SK-N-SH treated with all-trans-retinoic acid at 6 μM for 48 hours (cell line): ENCODE data around the gene FGD3.

Experiments
- ATAC-seq: fragments of 200-7000 bp; cut with Tn5 transposase; 3 replicates; pipeline ENCODE4 v1.9.1; 2020; ENCODE audit warnings: mild to moderate bottlenecking, moderate library complexity
- ARNTL ChIP-seq: fragments of 450-650 bp; formaldehyde crosslinking; IDR thresholded peaks from 2 replicates; pipeline ENCODE4 v1.5.0; 2020; ENCODE audit warnings: low read depth, mild to moderate bottlenecking, moderate library complexity, borderline replicate concordance
- BACH2 ChIP-seq: fragments of 250-450 bp; sonication (Bioruptor Pico); IDR thresholded peaks from 2 replicates; pipeline ENCODE4 v1.9.0; 2021; ENCODE audit warnings: mild to moderate bottlenecking, borderline replicate concordance
- CREB5 ChIP-seq: fragments of 250-450 bp; sonication (Bioruptor Pico); IDR thresholded peaks from 2 replicates; pipeline ENCODE4 v1.5.1; 2020; ENCODE audit warnings: low read depth, mild to moderate bottlenecking, moderate library complexity
- CSDC2 ChIP-seq: fragments of 250-450 bp; sonication (Bioruptor Pico); IDR thresholded peaks from 2 replicates; pipeline ENCODE4 v1.5.0; 2020; ENCODE audit warnings: mild to moderate bottlenecking, moderate library complexity
- CSRNP3 ChIP-seq: fragments of 250-450 bp; sonication (Bioruptor Pico); IDR thresholded peaks from 2 replicates; pipeline ENCODE4 v1.5.1; 2021; ENCODE audit warnings: mild to moderate bottlenecking, moderate library complexity
- ESRRG ChIP-seq: fragments of 250-450 bp; sonication (Bioruptor Pico); IDR thresholded peaks from 2 replicates; pipeline ENCODE4 v1.6.1; 2021; ENCODE audit warnings: mild to moderate bottlenecking
- GLIS3 ChIP-seq: fragments of 250-450 bp; sonication (Bioruptor Pico); IDR thresholded peaks from 2 replicates; pipeline ENCODE4 v1.5.0; 2020; ENCODE audit warnings: mild to moderate bottlenecking, moderate library complexity
- OSR1 ChIP-seq: fragments of 250-450 bp; sonication (Bioruptor Pico); IDR thresholded peaks from 2 replicates; pipeline ENCODE4 v1.8.0; 2022; ENCODE audit warnings: moderate library complexity, mild to moderate bottlenecking, inconsistent platforms
- POU6F1 ChIP-seq: fragments of 250-450 bp; sonication (Bioruptor Pico); IDR thresholded peaks from 2 replicates; pipeline ENCODE4 v1.8.0; 2021; ENCODE audit warnings: low read depth, mild to moderate bottlenecking, moderate library complexity, borderline replicate concordance
- RARB ChIP-seq: fragments of 250-450 bp; sonication (Bioruptor Pico); IDR thresholded peaks from 2 replicates; pipeline ENCODE4 v1.8.0; 2021; ENCODE audit warnings: mild to moderate bottlenecking, moderate library complexity
- SNAI2 ChIP-seq: fragments of 250-450 bp; sonication (Bioruptor Pico); IDR thresholded peaks from 2 replicates; pipeline ENCODE4 v1.5.0; 2020; ENCODE audit warnings: mild to moderate bottlenecking, moderate library complexity
- TCF4 ChIP-seq: fragments of 250-450 bp; sonication (Bioruptor Pico); IDR thresholded peaks from 2 replicates; pipeline ENCODE4 v1.8.0; 2021; ENCODE audit warnings: mild to moderate bottlenecking, moderate library complexity, borderline replicate concordance
- TOX ChIP-seq: fragments of 250-450 bp; sonication (Bioruptor Pico); IDR thresholded peaks from 2 replicates; pipeline ENCODE4 v1.8.0; 2021; ENCODE audit warnings: mild to moderate bottlenecking, moderate library complexity, borderline replicate concordance
- TSHZ2 ChIP-seq: fragments of 250-450 bp; sonication (Bioruptor Pico); IDR thresholded peaks from 2 replicates; pipeline ENCODE4 v1.5.0; 2020; ENCODE audit warnings: mild to moderate bottlenecking, moderate library complexity
- ZC3H10 ChIP-seq: fragments of 250-450 bp; sonication (Bioruptor Pico); IDR thresholded peaks from 2 replicates; pipeline ENCODE4 v1.5.1; 2021; ENCODE audit warnings: mild to moderate bottlenecking, moderate library complexity
- ZFP3 ChIP-seq: fragments of 250-450 bp; sonication (Bioruptor Pico); IDR thresholded peaks from 2 replicates; pipeline ENCODE4 v1.5.0; 2020; ENCODE audit warnings: mild to moderate bottlenecking, moderate library complexity
- ZFP30 ChIP-seq: fragments of 450-650 bp; formaldehyde crosslinking; IDR thresholded peaks from 2 replicates; pipeline ENCODE4 v1.5.0; 2022; ENCODE audit warnings: mild to moderate bottlenecking, moderate library complexity
- ZNF565 ChIP-seq: fragments of 450-650 bp; formaldehyde crosslinking; conservative IDR thresholded peaks from 2 replicates; pipeline ENCODE4 v1.5.0; 2020; ENCODE audit warnings: low read depth, mild to moderate bottlenecking, moderate library complexity
- ZNF70 ChIP-seq: fragments of 450-650 bp; formaldehyde crosslinking; IDR thresholded peaks from 2 replicates; pipeline ENCODE4 v1.5.0; 2020; ENCODE audit warnings: mild to moderate bottlenecking, moderate library complexity
- ZNF8 ChIP-seq: fragments of 450-650 bp; formaldehyde crosslinking; IDR thresholded peaks from 2 replicates; pipeline ENCODE4 v1.5.0; 2020; ENCODE audit warnings: mild to moderate bottlenecking, moderate library complexity

The FGD3 gene

GRCh38 chr9:93037476-93037971 is 90.2 kb downstream of the FGD3 start:
- TF ChIP-seq ZC3H10, result no peak
- no peak for TF ChIP-seq RARB (CRISPR knock-in tag)
- TF ChIP-seq ZNF565, result no peak
- TF ChIP-seq ZFP30 (CRISPR knock-in tag), result no peak
- no peak for TF ChIP-seq OSR1
- no peak for TF ChIP-seq POU6F1 (CRISPR knock-in tag)
- no peak for TF ChIP-seq ESRRG (CRISPR knock-in tag)
- no peak for TF ChIP-seq CSRNP3 (CRISPR knock-in tag)
- TF ChIP-seq ZNF70, result no peak
- no peak for TF ChIP-seq BACH2 (CRISPR knock-in tag)
- TF ChIP-seq TSHZ2 (CRISPR knock-in tag), result no peak
- no peak for TF ChIP-seq SNAI2
- no peak for TF ChIP-seq ZFP3 (CRISPR knock-in tag)
- TF ChIP-seq ZNF8 (CRISPR knock-in tag), result no peak
- no peak for TF ChIP-seq CSDC2 (CRISPR knock-in tag)
- TF ChIP-seq CREB5 (CRISPR knock-in tag), result no peak
- no peak for TF ChIP-seq TOX (CRISPR knock-in tag)
- TF ChIP-seq, all 23 proteins: peak for 0
- ATAC-seq, result no peak

- TF ChIP-seq BACH2 (CRISPR knock-in tag) (no peak), CSRNP3 (CRISPR knock-in tag) (no peak), CSDC2 (CRISPR knock-in tag) (no peak), ZC3H10 (no peak), POU6F1 (CRISPR knock-in tag) (no peak), TCF4 (CRISPR knock-in tag) (no peak), ZFP3 (CRISPR knock-in tag) (no peak), ZFP30 (CRISPR knock-in tag) (no peak)
- no peak for ATAC-seq
Observed at GRCh38 chr9:93038918-93039317, 91.6 kb downstream of the FGD3 start.

- no peak for ATAC-seq
- TF ChIP-seq ZNF8 (CRISPR knock-in tag) (no peak), ZNF70 (no peak), GLIS3 (CRISPR knock-in tag) (no peak), BACH2 (CRISPR knock-in tag) (no peak), POU6F1 (CRISPR knock-in tag) (no peak), ESRRG (CRISPR knock-in tag) (no peak), ARNTL (CRISPR knock-in tag) (no peak)
Observed at GRCh38 chr9:93039456-93039855, 92.1 kb downstream of the FGD3 start.
